Neuronal stem cell (in vitro differentiated cells): ENCODE results near the gene FLT1.

ENCODE experiments used
- DNase-seq: peaks from one replicate; pipeline ENCODE4 v3.0.0-alpha.2; 2013; ENCODE audit warnings: low spot score
- H2AFZ ChIP-seq: one replicate; pipeline ENCODE4 v1.6.1; 2013; ENCODE audit warnings: mild to moderate bottlenecking, low read length, inconsistent platforms
- H2AK5ac ChIP-seq: 2 replicates; pipeline ENCODE4 v1.6.1; 2013; ENCODE audit warnings: low read depth, mild to moderate bottlenecking, inconsistent platforms, low read length, moderate library complexity, mixed read lengths
- H2BK120ac ChIP-seq: 2 replicates; pipeline ENCODE4 v1.6.1; 2013; ENCODE audit warnings: low read depth, mild to moderate bottlenecking, inconsistent platforms, low read length, moderate library complexity, mixed read lengths
- H2BK12ac ChIP-seq: one replicate; pipeline ENCODE4 v1.6.1; 2013; ENCODE audit warnings: low read length, inconsistent platforms
- H2BK15ac ChIP-seq: 2 replicates; pipeline ENCODE4 v1.6.1; 2013; ENCODE audit warnings: mild to moderate bottlenecking, low read length, inconsistent platforms, mixed read lengths
- H2BK5ac ChIP-seq: one replicate; pipeline ENCODE4 v1.6.1; 2013; ENCODE audit warnings: inconsistent platforms, mild to moderate bottlenecking, low read length, moderate library complexity
- H3K14ac ChIP-seq: one replicate; pipeline ENCODE4 v1.6.1; 2013; ENCODE audit warnings: low read length, inconsistent platforms
- H3K18ac ChIP-seq: 2 replicates; pipeline ENCODE4 v1.6.1; 2013; ENCODE audit warnings: low read length, inconsistent platforms
- H3K23ac ChIP-seq: 2 replicates; pipeline ENCODE4 v1.6.1; 2013; ENCODE audit warnings: low read depth, mild to moderate bottlenecking, mixed read lengths, low read length, inconsistent platforms; ENCODE audit not compliant: poor library complexity
- H3K27ac ChIP-seq: replicated peaks from 3 replicates; pipeline ENCODE4 v1.5.1; 2013; ENCODE audit warnings: low read length, inconsistent platforms
- H3K27me3 ChIP-seq, 3 experiments: 2 replicates each; pipeline ENCODE4 v1.6.1; 2013; ENCODE audit warnings: low read length in 3 of 3, mild to moderate bottlenecking in 2 of 3, inconsistent platforms in 1 of 3, low read depth in 1 of 3, mixed read lengths in 1 of 3, moderate library complexity in 1 of 3; ENCODE audit not compliant: control insufficient read depth in 3 of 3, insufficient read depth in 3 of 3
- H3K36me3 ChIP-seq, 2 donors: replicated peaks in 1 of 2; 2 replicates each; pipeline ENCODE4 v1.6.1; 2013; ENCODE audit warnings: low read length in 2 of 2; ENCODE audit not compliant: control insufficient read depth in 2 of 2, insufficient read depth in 2 of 2
- H3K4ac ChIP-seq: 2 replicates; pipeline ENCODE4 v1.6.1; 2013; ENCODE audit warnings: inconsistent platforms, mild to moderate bottlenecking, low read length, moderate library complexity
- H3K4me1 ChIP-seq, 2 donors: 1 replicate in 1 of 2; 2 replicates in 1 of 2; pipeline ENCODE4 v1.6.1; 2013; ENCODE audit warnings: low read length in 2 of 2, low read depth in 1 of 2; ENCODE audit not compliant: control insufficient read depth in 2 of 2, insufficient read depth in 1 of 2
- H3K4me2 ChIP-seq: one replicate; pipeline ENCODE4 v1.6.1; 2013; ENCODE audit warnings: mild to moderate bottlenecking, low read length, inconsistent platforms; ENCODE audit not compliant: insufficient read depth, poor library complexity, severe bottlenecking
- H3K4me3 ChIP-seq, 2 donors: 2 replicates each; pipeline ENCODE4 v1.5.1; 2013; ENCODE audit warnings: low read length in 2 of 2, mild to moderate bottlenecking in 2 of 2, inconsistent platforms in 1 of 2, moderate library complexity in 1 of 2
- H3K79me1 ChIP-seq: one replicate; pipeline ENCODE4 v1.6.1; 2013; ENCODE audit warnings: low read depth, mild to moderate bottlenecking, inconsistent platforms, low read length, moderate library complexity
- H3K9ac ChIP-seq: one replicate; pipeline ENCODE4 v1.6.1; 2013; ENCODE audit warnings: mild to moderate bottlenecking, low read depth, low read length, inconsistent platforms; ENCODE audit not compliant: poor library complexity
- H3K9me3 ChIP-seq, 2 donors: replicated peaks in 1 of 2; 2 replicates each; pipeline versions ENCODE3 to v1.6.1; 2013; ENCODE audit warnings: low read length in 2 of 2, mild to moderate bottlenecking in 2 of 2, inconsistent platforms in 1 of 2, low read depth in 1 of 2, mixed read lengths in 1 of 2, moderate library complexity in 1 of 2; ENCODE audit not compliant: control insufficient read depth in 2 of 2, insufficient read depth in 1 of 2
- H4K8ac ChIP-seq: one replicate; pipeline ENCODE4 v1.6.1; 2013; ENCODE audit warnings: low read depth, mild to moderate bottlenecking, inconsistent platforms, low read length, moderate library complexity
- H4K91ac ChIP-seq: one replicate; pipeline ENCODE4 v1.6.1; 2013; ENCODE audit warnings: low read length, low read depth, mild to moderate bottlenecking, inconsistent platforms; ENCODE audit not compliant: poor library complexity
- WGBS, 2 donors: extraction: QIAGEN DNeasy Blood & Tissue Kit; methylation state at CpG; one replicate each; pipeline ENCODE4 v1.1.7; 2013; ENCODE audit warnings: missing lambda C conversion rate in 2 of 2, mixed read lengths in 1 of 2; ENCODE audit not compliant: insufficient read length in 2 of 2, insufficient replicate concordance in 1 of 2; ENCODE audit errors: extremely low coverage in 2 of 2; 5-methylcytosine and 5-hydroxymethylcytosine counted together

The FLT1 gene

GRCh38 chr13:28257305-28257704 is 237.6 kb downstream of the FLT1 start:
- Histone ChIP-seq H3K9me3 (no peaks in the 10 kb centered on the region), H3K27ac (no peak overlapping the region), H2BK5ac (no peak overlapping the region), H3K4me2 (no peak overlapping the region), H2AFZ (no peak overlapping the region), H3K23ac (no peak overlapping the region), H3K4me3 (no peak overlapping the region), H4K8ac (no peak overlapping the region), H2AK5ac (no peak overlapping the region), H3K9ac (no peak overlapping the region), H2BK120ac (no peak overlapping the region), H2BK12ac (no peak overlapping the region), H3K27me3 (no peaks in the 10 kb centered on the region), H3K36me3 (peaks cover 7 to 59% of the 10 kb centered on the region in 2 donors), H3K4me1 (peaks cover 0 to 1% of the 10 kb centered on the region in 2 donors), H3K14ac (no peak overlapping the region), H4K91ac (no peak overlapping the region), H3K79me1 (no peaks in the 10 kb centered on the region), H3K4ac (no peak overlapping the region), H3K18ac (no peak overlapping the region), H2BK15ac (no peak overlapping the region)
- no peak for DNase-seq
- WGBS, 2 donors: no CpG with 5 or more reads among the region's 4 CpGs

DNA sequence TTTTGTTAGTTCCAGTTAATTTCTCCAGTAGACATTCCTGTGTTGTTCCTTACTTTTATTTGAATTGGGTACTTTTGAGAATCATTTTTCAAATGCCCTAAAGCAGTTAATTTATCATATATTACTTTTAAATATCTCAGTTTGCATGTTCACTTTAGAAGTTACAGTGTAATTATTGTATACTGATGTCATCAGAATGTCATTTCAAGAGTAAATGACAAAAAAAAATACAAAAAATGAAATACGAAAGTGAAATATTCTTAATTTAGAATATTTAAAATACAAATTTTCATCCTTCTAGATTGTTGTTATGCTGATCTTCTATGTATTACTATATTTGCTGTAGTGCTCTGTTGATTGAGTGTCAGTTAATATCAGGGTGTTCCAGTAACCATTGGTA is 242.4 kb downstream of the FLT1 start:
- Histone ChIP-seq H2BK12ac (no peak overlapping the region), H3K4me3 (no peak overlapping the region), H2BK5ac (no peak overlapping the region), H2BK120ac (no peak overlapping the region), H3K9me3 (peaks cover 0 to 3% of the 10 kb centered on the region in 2 donors), H2BK15ac (no peak overlapping the region), H3K18ac (no peak overlapping the region), H3K4ac (no peak overlapping the region), H3K14ac (no peak overlapping the region), H3K23ac (no peak overlapping the region), H3K27me3 (no peaks in the 10 kb centered on the region), H3K9ac (no peak overlapping the region), H3K36me3 (peaks cover 5 to 30% of the 10 kb centered on the region in 2 donors), H4K91ac (no peak overlapping the region), H3K79me1 (no peaks in the 10 kb centered on the region), H3K4me2 (no peak overlapping the region), H3K27ac (no peak overlapping the region), H2AFZ (no peak overlapping the region), H4K8ac (no peak overlapping the region), H2AK5ac (no peak overlapping the region), H3K4me1 (no peaks in the 10 kb centered on the region)
- no CpG with 5 or more reads among the region's 1 CpG for WGBS, 2 donors
- DNase-seq: no peak

- Histone ChIP-seq H2BK12ac (no peak overlapping the region), H3K4me2 (no peak overlapping the region), H4K91ac (no peak overlapping the region), H2BK5ac (no peak overlapping the region), H3K4ac (no peak overlapping the region), H3K4me1 (no peaks in the 10 kb centered on the region), H3K27ac (no peak overlapping the region), H3K27me3 (no peaks in the 10 kb centered on the region), H3K14ac (no peak overlapping the region), H3K4me3 (no peak overlapping the region), H3K23ac (no peak overlapping the region), H3K18ac (no peak overlapping the region), H3K36me3 (peaks cover 3 to 21% of the 10 kb centered on the region in 2 donors), H2BK15ac (no peak overlapping the region), H2BK120ac (no peak overlapping the region), H2AFZ (no peak overlapping the region), H2AK5ac (no peak overlapping the region), H4K8ac (no peak overlapping the region), H3K79me1 (no peaks in the 10 kb centered on the region), H3K9ac (no peak overlapping the region), H3K9me3 (peaks cover 0 to 6% of the 10 kb centered on the region in 2 donors)
- DNase-seq: no peak
- WGBS, 2 donors: no CpG with 5 or more reads among the region's 6 CpGs
Measured at GRCh38 chr13:28251466-28251865, 243.5 kb downstream of the FLT1 start.

DNA sequence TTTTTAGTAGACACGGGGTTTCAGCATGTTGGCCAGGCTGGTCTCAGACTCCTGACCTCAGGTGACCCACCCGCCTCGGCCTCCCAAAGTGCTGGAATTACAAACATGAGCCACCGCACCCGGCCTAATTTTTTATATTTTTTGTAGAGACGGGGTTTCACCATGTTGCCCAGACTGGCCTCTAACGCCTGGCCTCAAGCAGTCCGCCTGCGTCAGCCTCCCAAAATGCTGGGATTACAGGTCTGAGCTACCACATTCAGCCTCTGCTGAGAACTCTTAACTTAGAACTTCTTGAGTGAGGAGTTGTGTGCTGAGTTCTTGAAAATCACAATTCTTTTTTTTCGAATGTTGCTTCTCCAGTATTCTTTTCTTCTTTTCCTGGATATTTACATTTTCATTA is 244.4 kb downstream of the FLT1 start:
- H3K79me1 ChIP-seq: no peaks in the 10 kb centered on the region

More for the DNA sequence above, 244.4 kb downstream of the FLT1 start:
- DNase-seq: no peak
- Histone ChIP-seq H3K4me3 (no peak overlapping the region), H4K91ac (no peak overlapping the region), H2AK5ac (no peak overlapping the region), H2BK12ac (no peak overlapping the region), H3K4me1 (no peaks in the 10 kb centered on the region), H3K27me3 (no peaks in the 10 kb centered on the region), H3K18ac (no peak overlapping the region), H3K23ac (no peak overlapping the region), H3K9ac (no peak overlapping the region), H2BK15ac (no peak overlapping the region), H3K4ac (no peak overlapping the region), H3K36me3 (peaks cover 0 to 18% of the 10 kb centered on the region in 2 donors), H3K9me3 (peaks cover 0 to 6% of the 10 kb centered on the region in 2 donors), H2AFZ (no peak overlapping the region), H3K14ac (no peak overlapping the region), H2BK5ac (no peak overlapping the region), H2BK120ac (no peak overlapping the region), H4K8ac (no peak overlapping the region), H3K27ac (no peak overlapping the region), H3K4me2 (no peak overlapping the region)
- WGBS, 2 donors: no CpG with 5 or more reads among the region's 10 CpGs
